T-helper 22 cell (primary cell): ENCODE measurements around the gene LCP2.
"Not testable (repeated sequence)": the region's sequence is repeated elsewhere in the genome, so short reads cannot be mapped to it uniquely, and the experiment has no call there.

Source experiments
- DNase-seq: peaks from one replicate; pipeline ENCODE4 v3.0.0-alpha.2; 2020; ENCODE audit warnings: low read depth

The LCP2 gene

DNA sequence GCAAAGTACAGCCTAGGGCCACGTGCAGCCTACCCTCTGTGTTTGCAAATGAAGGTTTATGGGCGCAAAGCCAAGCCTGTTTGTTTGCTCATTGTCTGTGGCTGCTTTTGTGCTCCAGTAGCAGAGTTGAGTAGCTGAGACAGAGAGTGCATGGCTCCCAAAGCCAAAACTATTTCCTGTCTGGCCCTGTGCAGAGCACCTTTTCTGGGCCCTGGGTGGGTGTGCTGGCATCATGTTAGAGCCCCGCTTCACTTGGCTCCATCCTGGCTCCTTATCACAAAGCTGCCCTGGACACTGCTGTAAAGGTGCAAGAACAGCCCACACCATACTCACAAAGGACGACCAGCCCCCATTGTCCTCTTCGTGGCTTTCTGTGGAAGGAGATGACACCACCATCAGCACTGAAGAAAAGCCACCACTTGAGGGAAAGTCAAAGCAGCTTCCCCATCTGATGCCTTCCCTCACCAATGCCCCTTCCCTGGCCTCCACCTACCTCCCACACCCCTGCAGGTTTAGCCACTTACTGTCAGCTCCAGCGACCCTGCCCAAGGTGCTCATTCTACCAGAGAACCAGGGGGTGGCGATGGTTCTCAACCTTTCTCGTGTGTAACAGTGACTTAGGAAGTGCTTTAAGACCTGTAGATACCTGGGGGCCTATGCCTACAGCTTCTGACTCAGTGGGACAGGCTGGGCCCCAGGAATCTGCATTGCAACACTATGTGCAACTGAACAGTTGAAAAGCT, 23.4 kb downstream of the LCP2 start:
- peak; percentile 55 for DNase-seq

DNA sequence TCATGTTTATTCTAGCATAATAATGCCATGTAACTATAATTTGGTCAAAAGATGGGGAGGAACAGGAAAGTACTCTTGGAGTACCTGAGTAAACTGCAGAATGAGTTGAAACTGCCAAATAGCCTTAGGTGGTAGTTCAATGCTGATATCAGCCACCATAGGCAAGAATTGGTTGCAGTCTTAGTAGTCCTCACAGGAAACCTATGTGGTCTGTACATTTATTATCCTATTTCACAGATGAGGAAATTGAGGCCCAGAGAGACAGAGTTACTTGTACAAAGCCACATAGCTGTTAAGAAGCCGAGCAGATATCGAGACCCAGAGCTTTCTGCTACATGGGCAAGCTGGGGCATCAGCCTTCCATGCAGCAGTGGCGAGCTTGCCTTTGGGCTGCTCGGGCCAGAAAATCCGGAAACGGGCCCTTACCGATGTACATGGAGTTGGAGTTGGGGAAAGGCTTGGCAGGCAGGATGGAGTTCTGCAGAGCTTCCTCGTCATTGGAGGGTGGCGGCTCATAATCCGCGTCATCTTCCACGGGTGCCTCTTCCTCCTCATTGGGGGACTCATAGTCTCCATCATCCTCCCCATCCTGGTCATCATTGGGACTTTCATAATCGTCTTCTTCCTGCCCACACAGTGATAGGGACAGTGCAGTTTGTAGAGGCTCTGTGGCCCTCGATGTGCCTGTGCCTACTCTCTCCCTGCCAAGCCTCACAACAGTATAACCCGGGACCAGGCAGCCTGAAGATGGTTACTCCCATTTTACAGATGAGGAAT, 27.1 kb downstream of the LCP2 start:
- no peak for DNase-seq

DNA sequence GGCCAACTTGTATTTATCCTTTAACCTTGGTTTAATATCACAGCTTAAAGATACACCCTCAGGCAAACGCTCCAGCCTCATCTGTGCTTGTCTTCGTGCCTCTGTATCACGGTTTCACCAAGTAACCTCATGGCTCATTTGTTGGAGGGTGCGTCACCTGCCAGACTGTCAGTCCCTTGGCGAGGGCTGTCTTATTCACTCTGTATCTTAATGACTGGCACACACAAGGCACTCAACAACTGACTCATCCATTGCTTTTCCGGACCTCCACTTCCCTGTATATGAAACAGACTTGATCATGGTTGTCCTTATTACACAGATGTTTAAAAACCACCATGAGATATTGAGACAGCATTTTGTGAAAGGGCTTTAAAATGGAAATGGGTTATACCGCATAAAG, 28.0 kb downstream of the LCP2 start:
- peak; percentile 66 for DNase-seq

DNA sequence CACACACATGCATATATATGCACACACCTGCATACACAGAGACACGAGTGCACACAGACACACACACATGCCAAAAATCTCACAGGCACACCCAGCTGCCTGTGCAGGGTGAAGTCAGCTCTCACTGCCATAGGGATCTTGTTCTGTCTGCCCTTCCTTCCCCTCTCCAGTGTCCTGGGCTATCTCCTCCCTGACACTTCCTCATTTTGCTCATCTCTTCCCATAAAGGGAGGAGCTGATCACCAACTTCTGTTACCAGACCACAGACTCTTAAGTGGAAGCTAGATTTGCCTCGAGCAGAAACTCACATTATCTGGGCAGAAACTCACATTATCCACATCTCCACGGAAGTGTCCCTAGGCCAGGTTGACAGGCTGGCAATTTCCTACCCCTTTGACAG, 28.7 kb downstream of the LCP2 start:
- DNase-seq: no peak

DNA sequence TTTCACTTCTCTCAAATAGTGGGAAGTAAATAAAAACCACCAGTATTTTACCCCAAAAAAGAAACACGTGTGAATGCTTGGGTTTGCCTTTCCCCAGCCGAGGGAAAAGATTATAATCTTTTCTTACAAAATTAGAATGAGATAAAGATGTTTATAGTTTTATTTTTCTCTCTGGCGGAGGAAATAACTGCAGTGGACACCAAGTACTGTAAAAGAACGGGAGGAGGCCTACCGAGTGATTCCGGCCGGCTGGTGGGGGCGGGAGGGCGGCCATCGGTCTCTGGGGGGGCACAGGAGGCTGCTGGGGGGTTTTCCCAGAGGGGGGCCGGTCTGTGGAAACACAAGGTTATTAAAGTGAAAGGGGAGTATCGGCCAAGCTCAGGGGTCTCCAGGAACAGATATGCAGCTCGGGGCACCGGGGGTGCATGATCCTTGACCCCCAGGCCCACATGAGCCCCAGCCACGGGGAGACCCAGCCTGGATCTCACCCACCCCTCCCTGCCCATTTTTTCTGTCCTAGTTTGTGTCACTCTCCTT, 29.4 kb downstream of the LCP2 start:
- DNase-seq: no peak

DNA sequence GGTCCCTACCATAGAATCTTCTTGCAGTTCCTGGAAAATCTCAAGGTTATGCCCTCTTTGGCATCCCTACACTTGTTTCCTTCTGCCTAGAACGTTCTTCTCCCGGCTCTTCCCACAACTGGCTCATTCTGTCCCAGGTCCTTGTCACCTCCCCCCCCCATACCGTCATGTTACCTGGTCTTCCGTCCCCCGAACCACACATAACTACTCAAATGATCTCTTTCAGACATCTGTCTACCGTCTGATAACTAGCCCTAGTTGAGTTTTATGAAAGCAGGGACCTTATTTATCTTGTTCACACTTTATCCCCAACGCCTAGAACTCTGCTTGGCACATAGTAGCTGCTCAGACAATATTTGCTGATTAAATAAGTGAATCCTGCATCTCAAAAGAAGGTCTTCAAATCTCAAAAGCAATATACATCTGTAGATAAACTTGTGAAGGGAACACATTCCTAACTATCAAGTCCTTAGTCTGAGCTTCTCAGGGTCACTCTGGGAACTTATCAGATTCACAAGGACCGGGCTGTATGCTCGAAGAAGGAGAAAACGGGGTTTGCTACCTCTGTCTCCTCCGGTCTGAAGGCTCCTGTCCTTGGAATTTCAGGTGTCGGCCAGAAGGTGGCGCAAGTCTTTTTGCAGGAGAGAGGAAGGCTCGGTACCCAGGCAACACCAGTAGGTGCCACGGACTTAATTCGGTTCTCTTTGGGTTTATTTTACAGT, 30.0 kb downstream of the LCP2 start:
- DNase-seq: peak; percentile 60

DNA sequence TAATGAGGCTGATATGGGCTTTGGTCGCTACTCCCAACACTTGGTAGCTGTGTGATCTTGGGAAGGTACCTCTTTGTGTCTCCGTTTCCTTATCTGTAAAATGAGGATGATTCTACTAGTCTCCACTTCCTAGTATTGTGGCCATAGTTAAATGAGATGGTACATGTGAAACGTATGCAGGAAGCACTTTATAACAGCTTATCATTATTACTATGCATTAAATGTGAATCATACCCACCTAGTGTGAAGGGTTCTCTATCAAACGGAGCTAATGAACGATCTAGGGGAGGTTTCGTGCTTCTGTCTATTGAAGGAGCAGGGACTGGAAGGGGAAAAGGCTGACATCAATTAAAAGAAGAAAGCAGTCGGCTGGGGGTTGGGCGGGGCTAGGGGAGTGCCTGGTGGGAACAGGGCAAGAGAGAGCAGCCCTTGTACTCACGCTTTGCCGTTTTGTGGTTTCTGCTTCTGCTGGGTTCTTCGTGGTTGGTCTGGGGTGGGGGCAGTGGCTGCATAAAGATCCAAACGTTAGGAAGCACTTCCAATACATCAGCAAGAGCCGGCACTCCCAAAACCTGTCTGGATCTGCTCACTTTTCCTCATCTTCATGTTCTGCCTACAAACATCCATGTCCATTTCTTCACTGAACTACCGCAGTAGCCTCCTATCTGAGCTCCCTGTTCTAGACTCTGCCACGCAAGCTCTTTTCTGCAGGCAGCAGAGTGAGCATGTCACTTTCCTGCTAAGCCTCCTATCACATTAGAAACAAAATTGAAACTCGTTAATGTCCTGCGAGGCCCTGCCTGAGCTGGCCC, 30.8 kb downstream of the LCP2 start:
- peak; percentile 57 for DNase-seq

DNA sequence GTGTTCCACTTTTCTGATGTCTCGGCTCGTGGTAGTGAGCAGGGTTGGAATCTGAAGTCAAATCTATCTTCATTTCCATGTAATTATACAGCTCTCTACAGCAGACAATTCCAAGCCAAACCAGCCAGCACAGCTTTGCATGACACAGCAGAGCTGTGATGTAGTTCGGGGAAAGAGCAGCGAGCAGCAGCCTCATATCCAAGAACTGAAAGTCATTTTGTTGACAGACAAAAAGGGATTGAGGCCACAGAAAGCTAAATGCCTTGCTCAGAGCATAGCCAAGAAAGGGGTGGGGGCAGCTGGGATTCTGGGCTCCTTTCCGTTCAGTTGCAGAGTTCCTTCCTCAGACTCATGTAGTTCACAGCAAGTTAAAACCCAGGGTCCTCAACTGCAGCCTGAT, 32.1 kb downstream of the LCP2 start:
- DNase-seq: no peak

DNA sequence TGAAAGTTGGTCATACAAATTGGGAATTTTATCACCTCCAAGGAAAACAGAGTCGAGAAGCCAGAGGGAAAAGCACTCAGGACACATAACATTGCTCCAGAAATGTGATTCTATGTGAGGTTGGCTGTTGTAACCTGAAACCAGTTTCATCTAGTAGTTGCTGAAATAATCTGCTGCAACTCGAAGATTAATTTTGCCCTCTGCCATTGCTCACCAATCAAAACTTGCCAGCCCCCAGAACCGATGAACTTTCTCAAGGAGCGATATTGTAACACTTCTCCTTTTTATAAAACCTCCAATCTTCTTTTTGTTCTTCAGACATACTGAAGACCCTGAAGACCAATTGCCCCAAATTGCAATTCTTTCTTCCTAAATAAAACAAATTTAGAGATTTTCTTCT, 33.7 kb downstream of the LCP2 start:
- no peak for DNase-seq

DNA sequence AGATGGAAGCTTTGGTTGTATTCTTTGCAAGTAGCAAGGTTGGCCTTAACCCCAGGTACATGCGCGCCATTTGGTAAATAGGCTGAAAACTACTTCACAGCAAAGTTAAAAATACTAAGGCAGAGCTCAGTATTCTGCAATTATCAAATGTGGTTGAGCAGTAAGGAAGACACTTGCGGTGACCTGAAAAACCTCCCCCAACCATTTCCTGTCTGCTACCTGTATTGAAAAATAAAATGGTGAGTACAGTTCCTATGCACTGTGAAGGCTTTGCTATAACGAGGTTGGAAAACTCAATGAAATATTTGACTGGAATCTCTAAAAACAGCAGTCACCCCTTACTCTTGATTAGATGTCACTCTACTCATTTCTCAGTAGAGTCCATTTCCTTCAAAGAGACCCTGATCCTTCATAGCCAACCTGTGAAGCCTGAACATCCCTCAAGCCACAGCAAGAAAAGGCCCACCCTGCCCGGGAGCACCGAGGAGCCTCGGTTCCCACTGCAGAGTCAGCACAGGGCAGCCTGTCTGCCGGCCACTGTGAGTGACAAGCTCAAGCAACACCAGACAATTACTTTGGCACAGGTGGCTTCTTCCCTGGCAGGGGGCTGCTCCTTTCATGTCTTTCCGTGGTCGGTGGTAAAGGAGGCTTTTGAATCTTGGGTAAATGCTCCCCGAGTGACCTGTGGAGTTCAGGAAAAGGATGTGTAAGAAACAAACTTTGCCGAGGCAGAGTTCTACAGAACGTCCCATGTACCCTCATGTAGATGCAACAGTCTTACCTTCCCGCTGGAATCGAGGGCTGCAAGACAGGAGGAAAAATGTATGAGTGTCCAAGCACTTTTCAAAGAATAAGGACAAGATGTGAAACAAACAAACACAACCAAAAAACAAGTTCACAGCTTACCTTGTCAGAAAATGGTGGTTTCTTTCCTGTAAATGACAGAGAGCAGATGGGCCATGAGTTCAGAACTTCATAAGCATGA, 35.2 kb downstream of the LCP2 start:
- peak; percentile 52 for DNase-seq

DNA sequence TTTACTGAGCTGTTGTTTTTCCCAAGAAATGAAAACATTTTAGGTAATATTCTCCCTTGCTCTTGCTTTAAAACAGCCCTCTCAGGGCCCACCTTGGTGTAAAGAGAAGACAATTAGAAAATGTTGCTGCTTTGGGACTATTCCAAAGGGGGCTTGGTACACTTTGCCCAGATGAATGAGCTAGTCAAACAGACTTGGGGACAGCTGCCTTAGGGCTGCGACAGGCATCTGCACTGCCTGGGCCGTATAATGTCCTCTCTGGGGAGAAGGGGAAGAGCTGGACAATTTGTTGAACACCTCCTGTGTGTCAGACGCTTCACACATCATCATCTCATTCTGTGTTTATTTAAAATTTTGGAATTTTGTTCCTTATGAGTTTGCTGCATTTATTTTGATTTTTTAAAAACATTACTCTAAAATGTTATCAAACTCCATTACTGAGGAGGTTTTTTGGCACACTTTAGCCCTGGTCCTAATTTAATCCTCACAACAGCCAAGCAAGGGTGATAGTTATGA, 36.0 kb downstream of the LCP2 start:
- no peak for DNase-seq

DNA sequence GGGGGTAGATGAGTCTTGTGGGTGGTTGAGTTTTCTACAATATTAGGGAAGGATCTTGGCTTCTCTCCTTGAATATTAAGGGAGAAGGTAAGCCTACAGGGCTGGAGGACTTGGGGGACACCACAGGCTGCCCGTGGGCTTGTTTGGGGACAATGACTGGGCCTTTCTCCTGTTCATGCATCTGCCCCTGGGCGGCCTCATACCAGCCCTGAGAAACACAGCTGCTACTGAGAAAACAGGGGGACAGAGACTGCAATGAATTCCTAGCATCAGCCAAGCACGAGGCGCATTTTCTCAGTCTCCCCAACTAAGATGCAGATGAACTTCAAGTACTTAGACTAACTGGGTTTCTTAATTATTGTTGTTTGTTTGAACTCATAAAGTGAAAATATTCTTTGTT, 40.2 kb downstream of the LCP2 start:
- no peak for DNase-seq

DNA sequence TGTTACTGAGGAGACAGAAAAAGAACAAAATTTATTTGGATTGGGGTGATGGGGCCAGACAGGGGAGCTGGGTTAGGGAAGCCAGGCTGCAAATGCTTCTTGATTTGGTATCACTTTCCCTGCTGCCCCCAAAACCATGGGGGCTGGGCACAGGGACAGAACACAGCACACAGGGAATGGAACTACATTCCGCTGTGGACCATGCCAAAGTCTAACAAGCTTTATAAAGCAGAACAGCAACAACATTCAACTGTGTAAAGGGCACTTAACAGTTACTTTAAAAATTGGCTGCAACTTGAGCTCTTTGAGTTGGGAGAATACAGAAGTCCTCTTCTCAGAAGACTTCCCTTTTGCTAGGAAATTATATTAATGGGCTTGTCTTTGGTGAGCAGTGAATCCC, 41.0 kb downstream of the LCP2 start:
- no peak for DNase-seq

DNA sequence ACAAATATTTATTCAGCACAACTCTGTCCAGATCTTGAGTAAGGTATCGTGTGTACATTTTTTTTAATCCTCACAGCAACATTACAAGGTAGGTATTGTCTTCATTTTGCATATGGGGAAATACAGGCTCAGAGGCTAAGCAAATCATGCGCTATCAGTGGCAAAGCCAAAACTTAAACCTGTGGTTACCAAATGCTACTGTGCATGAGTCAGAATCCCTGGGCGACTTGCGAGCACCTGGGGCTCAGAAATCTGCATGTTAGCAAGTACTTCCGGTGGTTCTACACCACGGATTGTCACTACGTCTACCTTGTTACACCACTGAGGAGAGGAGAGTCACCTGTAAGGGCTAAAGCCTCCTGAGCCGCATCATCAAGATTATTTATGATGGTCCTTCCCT, 43.5 kb downstream of the LCP2 start:
- DNase-seq: peak; percentile 77

DNA sequence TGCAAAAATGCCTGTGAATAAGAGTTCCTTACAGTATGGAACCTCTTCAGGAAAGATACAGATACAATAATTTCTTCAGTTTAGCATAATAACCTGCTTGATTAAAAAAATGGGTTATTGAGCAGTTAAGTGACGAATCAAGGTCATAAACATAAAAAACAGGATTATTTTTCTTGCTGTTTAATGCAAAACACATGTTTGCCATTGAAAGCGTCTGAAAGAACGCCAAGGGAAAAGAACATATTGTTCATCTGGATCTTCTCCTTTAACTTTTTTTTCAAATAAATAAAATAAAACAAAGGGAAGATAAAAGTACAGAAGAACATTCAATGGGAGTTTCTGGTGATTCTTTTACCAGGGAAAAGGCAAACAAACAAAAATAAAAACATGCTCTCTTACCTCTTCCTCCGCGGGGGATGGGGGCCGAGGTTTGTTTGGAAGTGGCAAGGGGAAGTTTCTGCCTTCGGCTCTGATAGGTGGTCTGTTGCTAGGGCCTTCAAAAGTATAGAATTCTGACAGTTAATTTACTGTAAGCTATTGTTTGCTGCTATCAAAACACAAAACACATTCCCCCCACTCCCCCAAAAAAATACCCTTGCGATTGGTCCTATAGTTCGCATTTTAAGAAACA, 44.7 kb downstream of the LCP2 start:
- no peak for DNase-seq

DNA sequence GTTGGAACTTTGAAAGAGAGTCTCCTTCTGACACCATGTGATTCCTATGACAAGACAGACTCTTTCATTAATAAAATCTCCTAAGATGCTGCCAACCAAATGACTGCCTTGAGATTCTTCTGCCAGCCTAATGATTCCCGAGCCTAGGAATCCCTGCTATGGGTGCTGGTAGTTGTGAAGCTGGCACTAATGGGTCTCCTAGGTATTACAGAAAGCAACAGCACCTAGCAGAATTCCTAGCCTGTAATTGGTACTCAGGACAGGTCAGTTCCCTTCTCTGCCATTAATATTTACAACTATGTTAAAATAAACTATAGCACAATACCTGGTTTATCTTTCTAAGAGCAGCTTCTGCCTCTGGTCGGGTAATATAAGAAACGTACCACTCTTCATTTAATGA, 45.5 kb downstream of the LCP2 start:
- no peak for DNase-seq

DNA sequence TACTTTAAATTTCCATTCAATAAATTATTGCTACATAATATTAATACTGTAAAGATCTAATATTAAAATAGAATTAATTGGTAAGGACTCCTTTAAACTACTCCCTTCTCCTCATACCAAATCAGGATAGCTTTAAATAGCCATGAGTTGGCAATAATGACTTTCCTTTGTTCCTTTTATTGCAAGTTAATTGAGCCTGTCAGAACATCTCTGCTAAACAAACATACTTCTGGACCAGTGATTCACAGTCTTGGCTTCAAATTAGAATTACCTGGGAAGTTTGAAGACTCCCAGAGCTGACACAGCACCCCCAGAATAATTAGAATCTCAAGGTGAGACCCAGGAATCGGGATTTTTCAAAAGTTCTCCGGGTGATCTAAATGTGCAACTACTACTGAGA, 46.1 kb downstream of the LCP2 start:
- no peak for DNase-seq

DNA sequence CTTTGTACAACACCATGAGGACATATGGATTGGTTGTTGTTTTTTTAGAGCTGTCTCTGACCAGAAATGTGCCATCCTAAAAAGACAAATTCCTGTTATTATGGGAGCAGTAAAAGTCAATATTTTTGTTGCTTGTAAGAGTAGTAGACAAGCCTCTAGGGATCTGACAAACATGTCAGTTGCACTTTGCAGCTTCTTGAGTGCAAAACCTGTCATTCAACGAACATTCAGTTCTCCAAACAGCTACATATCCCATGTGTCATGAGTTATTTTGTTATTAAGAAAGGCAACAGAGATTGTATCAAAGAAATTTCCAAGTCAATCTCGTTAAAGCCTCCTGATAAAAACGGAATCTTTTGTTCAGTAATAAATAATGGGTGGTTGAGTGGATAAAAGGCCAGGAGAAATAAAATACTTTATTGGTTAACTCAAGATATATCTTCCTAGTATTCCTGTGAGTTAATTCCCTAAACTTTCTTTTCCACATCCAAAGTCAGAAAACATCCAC, 46.7 kb downstream of the LCP2 start:
- DNase-seq: no peak

DNA sequence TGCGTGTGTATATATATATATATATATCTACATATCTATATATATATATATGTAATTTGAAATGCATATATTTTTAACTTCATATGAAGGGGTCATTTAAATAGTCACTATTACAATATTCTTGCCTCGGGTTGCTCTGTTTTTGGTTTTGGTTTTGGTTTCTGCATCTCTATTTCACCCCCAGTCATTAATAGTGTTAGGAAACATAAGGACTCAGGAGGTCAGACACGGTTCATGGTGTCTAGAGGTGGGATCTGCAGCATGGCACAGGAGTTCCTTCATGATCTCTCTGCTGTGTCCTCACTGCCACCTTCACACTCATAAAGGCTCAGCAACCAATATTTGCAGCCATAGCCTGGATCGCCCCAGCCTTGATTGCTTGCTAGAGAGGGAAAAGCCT, 48.2 kb downstream of the LCP2 start:
- no peak for DNase-seq

DNA sequence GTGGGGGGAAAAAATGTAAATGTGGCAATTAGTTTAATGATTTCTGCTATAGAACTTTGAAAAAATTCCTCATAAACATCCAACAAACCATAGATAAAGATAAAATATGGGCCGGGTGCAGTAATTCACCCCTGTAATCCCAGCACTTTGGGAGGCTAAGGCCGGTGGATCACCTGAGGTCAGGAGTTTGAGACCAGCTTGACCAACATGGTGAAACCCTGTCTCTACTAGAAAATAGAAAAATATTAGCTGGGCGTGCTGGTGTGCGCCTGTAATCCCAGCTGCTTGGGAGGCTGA, 48.7 kb downstream of the LCP2 start:
- not testable (repeated sequence) for DNase-seq
